Uterus (tissue), 2 donors: ENCODE measurements around the gene WDFY2.

Experiments
- CTCF ChIP-seq, 4 experiments: fragments of 200-600 bp in 2 of 4; fragments of 450-650 bp in 2 of 4; sonication (generic) in 2 of 4; IDR thresholded peaks; one replicate each; pipeline ENCODE4 v1.5.1; 2016 to 2019; ENCODE audit warnings: antibody characterized with exemption in 4 of 4, mild to moderate bottlenecking in 2 of 4, moderate library complexity in 1 of 4
- POLR2A ChIP-seq, 2 donors: fragments of 450-650 bp; IDR thresholded peaks; one replicate each; pipeline ENCODE4 v1.6.1; 2016; ENCODE audit warnings: antibody characterized with exemption in 2 of 2, mild to moderate bottlenecking in 1 of 2, moderate library complexity in 1 of 2

GRCh38 chr13:51704399-51705313, 120.4 kb downstream of the WDFY2 start:
- no peak for TF ChIP-seq CTCF (IDR thresholded peaks at IDR 0.05)
- TF ChIP-seq POLR2A (IDR thresholded peaks at IDR 0.05) = no peak
